Measurements from ENCODE around the gene OTULIN. TPM values are rescaled to one million over a fixed set of nuclear protein-coding genes. Genes with fewer than 3 reads are reported as not detected.
A peak's percentile ranks its signal among the peaks of the same experiment; 100 is the strongest.

OTULIN gene
- total RNA-seq, 2 experiments from 2014 or later = 62.5 to 63.2 TPM

DNA sequence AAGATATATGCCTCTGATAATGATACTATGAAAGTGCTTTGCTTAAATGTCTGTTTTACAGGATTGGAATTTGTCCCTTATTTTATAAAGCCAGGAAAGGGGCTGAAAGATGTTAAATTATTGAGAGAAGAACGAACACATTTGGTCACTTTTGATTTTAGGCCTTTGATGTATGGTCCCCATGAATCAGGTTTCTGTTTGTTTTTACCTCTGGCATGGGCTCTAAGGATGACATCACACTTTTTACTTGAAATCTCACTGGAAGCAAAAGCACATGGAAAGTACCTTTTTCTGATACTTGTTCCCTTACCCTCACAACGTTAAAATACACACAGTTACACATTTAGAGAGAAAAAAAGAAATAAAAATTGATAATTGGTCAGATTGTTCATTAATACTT is 6.9 kb downstream of the OTULIN start:
- H3K4me3 Mint-ChIP-seq = no peak overlapping the region
- H3K27ac Mint-ChIP-seq = peak overlapping the region; percentile 20
- H3K9me3 Mint-ChIP-seq = no peaks in the 10 kb centered on the region
- peaks cover 86% of the 10 kb centered on the region for H3K4me1 Mint-ChIP-seq
- H3K36me3 Mint-ChIP-seq (ENCODE audit: low read depth) = peaks cover 48% of the 10 kb centered on the region
- POLR2A ChIA-PET = no interaction called here
- no peak for DNase-seq
- no peaks in the 10 kb centered on the region for H3K27me3 Mint-ChIP-seq
- CTCF ChIA-PET = interaction anchor here (0.9 to 2.0 kb wide), 2 partner anchors 9 to 17 kb away, joined by 3 to 4 read pairs; no protein-coding TSS in a partner anchor

DNA sequence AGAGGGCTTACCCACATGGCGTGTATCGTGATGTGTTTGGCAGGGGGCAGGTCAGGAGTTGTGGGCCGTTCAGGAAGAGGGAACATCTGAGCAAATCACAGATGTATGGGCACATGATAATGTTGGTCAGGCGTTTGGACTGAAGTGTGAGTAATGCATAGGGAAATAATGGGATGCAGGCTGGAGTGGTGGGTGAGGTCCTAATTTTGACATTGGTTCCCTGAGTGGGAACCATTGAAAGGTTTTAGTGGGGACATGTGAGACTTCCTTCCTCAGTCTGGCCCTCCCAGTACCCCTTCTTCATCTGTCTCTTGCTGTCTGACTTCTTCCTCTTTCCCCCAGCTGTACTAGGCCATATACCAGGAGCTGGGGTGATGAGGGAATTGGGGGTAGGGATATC is 7.6 kb downstream of the OTULIN start:
- Mint-ChIP-seq H3K4me1 (peaks cover 84% of the 10 kb centered on the region), H3K9me3 (no peaks in the 10 kb centered on the region), H3K36me3 (ENCODE audit: low read depth) (peaks cover 47% of the 10 kb centered on the region), H3K4me3 (no peak overlapping the region), H3K27me3 (no peaks in the 10 kb centered on the region), H3K27ac (no peak overlapping the region)
- DNase-seq = no peak
- ChIA-PET POLR2A (no interaction called here), CTCF (interaction anchor here (1.2 to 1.6 kb wide), 3 partner anchors 9 to 13 kb away, joined by 4 to 5 read pairs (median 5); no protein-coding TSS in a partner anchor)

DNA sequence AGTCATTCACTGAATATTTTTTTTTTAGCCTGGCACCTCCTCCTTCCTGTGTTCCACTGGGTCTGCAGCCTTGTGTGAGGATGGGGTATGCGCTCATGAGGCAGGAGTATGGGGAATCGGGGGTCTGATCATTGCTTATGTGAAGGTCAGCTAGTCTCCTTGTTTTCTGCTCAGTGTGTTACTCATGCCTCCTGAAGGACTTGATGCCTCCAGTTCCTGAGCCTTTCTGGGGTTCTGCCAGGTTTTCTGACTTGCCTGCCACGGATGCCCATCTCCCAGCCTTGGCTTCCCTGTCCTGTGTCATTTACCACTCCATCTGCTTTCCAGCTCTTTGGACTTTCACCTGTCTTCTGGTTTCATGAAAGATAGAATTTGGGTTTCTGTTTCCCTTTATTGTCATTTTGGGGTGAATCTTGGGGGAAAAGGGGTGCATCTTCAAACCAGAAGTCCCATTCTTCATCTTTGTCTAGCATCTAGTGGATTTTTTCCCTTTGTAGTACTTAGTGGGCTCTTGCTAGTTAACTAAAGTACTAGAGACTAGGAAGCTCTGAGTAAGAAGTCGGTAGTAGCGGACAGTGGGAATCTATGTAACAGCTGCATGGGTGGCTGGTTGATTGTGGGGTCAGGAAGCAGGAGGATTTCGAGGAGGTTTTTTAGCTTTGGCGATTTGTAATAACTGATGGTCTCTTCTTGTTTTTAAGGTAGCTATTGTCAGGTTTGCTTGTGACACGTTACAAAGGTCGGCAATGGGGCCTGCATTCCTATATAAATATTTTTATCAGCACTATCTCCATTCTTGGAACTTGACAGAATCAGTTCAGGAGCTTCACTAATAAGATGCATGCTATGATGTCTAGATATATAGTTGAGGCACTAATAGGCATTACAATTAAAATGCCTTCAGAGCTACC is 8.2 kb downstream of the OTULIN start:
- H3K4me3 Mint-ChIP-seq = no peak overlapping the region
- no peaks in the 10 kb centered on the region for H3K27me3 Mint-ChIP-seq
- POLR2A ChIA-PET = no interaction called here

DNA sequence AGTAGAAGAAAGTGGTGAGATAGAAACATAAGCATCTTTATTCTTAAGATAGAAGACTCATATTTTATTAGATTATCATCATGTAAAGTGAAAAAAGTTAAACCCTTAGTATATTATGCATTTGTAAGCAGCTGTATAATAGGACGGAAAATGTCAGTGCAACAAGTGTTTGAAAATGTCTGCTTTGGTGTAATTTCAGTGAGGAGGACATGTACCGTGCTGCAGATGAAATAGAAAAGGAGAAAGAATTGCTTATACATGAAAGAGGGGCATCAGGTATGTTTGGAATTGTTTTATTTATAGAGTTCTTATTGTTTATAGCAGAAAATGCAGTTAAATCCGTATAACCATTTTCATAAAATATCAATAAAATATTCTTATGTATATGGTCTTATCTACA is 8.9 kb downstream of the OTULIN start:
- Mint-ChIP-seq H3K27me3 (no peaks in the 10 kb centered on the region), H3K4me1 (peaks cover 81% of the 10 kb centered on the region), H3K27ac (peak overlapping the region; percentile 60), H3K9me3 (no peaks in the 10 kb centered on the region), H3K36me3 (ENCODE audit: low read depth) (peaks cover 47% of the 10 kb centered on the region), H3K4me3 (no peak overlapping the region)
- POLR2A ChIA-PET = no interaction called here
- no peak for DNase-seq
- CTCF ChIA-PET = interaction anchor here (0.9 to 1.6 kb wide), 3 partner anchors 8 to 12 kb away, joined by 3 to 5 read pairs (median 5); no protein-coding TSS in a partner anchor

More for the DNA sequence above, 8.2 kb downstream of the OTULIN start:
- CTCF ChIA-PET = interaction anchor here (0.9 to 1.6 kb wide), 4 partner anchors 8 to 13 kb away, joined by 3 to 5 read pairs (median 4); no protein-coding TSS in a partner anchor
- peaks cover 83% of the 10 kb centered on the region for H3K4me1 Mint-ChIP-seq
- no peaks in the 10 kb centered on the region for H3K9me3 Mint-ChIP-seq
- DNase-seq = no peak
- H3K27ac Mint-ChIP-seq = peak overlapping the region; percentile 48
- peaks cover 47% of the 10 kb centered on the region for H3K36me3 Mint-ChIP-seq (ENCODE audit: low read depth)

DNA sequence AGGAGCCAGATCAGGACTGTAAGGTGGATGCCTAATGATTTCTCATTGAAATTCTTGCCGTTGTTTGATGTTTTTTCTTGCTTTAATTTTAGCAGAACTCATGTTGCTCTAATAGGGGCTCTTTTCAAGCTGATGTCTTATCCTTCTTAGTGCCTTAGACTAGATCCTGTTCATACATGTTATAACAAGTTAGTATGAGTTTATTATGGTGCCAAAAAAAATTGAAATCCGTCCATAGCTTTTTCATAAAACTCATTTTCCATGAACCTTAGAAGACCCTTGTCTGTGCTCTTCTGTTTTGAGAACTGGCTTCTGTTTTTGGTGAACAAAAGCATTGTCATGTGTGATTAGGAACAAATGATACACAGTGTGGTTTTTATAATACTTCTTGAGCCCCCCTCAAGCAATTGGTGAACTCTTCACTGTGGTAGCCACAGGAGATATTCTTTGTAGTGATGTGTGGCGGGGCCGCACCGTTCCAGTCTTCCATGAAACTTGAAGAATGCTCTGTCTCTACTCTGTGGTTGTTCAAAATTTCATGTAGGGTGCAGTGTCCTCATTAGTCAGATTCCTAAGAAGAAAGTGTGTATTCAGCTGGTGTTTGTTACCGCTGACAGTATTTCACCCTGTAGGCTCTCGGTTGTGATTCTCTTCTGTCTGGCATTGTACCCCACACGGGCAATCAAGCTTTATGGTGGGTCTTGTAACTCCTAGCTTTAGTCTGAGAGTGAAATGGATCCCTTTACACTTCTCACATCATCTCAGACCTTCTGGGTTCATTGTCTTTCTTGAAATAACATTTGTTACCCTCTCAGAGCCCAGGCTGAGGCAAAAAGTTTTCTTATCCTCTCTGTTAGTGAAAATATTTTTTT is 10.7 kb downstream of the OTULIN start:
- Mint-ChIP-seq H3K36me3 (ENCODE audit: low read depth) (peaks cover 55% of the 10 kb centered on the region), H3K27ac (peak overlapping the region; percentile 85), H3K27me3 (no peaks in the 10 kb centered on the region), H3K9me3 (no peaks in the 10 kb centered on the region), H3K4me3 (peak overlapping the region; percentile 37), H3K4me1 (peaks cover 73% of the 10 kb centered on the region)
- ChIA-PET CTCF (interaction anchor here (1.0 to 1.5 kb wide), 3 partner anchors 9 to 28 kb away, joined by 4 to 5 read pairs (median 4); no protein-coding TSS in a partner anchor), POLR2A (no interaction called here)
- no peak for DNase-seq

DNA sequence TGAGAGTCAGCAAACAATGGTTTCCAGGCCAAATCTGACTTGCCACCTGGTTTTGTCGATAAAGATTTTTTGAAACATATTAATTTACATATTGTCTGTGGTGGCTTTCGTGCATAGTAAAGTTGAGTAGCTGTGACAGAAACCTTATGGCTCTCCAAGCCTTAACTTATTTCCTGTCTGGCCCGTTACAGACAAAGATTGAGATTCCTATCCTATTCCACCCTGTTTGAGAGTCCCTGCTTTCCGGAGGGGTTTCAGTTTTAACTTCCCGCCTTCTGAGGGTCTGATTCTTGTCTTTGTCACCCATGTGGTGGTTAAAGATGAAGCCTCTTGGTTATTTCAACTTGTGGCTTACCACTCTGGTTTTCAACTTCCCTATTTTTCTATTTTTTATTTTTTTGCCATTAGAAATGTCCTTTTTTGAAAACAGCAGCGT is 11.4 kb downstream of the OTULIN start:
- peak overlapping the region; percentile 85 for H3K27ac Mint-ChIP-seq
- H3K9me3 Mint-ChIP-seq = no peaks in the 10 kb centered on the region
- ChIA-PET CTCF (interaction anchor here (1.0 to 1.7 kb wide), 3 partner anchors 10 to 27 kb away, joined by 4 to 6 read pairs (median 5); no protein-coding TSS in a partner anchor), POLR2A (interaction anchor here (0.6 kb wide), 1 partner anchor 10 kb away, joined by 3 read pairs; no protein-coding TSS in a partner anchor)
- peaks cover 58% of the 10 kb centered on the region for H3K36me3 Mint-ChIP-seq (ENCODE audit: low read depth)
- no peaks in the 10 kb centered on the region for H3K27me3 Mint-ChIP-seq
- no peak for DNase-seq
- H3K4me1 Mint-ChIP-seq = peaks cover 71% of the 10 kb centered on the region
- peak overlapping the region; percentile 37 for H3K4me3 Mint-ChIP-seq

DNA sequence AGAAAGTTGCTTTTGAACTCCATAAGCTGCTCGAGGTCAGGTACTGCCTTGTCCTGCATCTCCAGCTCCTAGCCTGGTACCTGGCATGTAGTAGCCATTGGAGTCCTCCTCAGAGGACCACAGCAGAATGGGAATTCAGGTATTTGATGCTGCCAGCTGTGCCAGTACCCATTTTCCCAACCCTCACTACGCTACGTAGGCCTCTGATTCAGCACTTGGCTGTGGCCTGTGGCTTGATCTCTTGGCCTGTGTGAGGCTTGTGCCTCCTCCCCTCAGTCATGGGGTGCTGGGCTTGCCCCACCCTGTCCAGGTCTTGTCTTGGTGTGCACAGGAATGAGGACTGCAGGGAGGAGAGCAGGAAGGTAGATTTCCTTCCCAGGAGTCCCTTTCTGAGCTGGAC is 11.8 kb downstream of the OTULIN start:
- H3K9me3 Mint-ChIP-seq = no peaks in the 10 kb centered on the region
- peaks cover 56% of the 10 kb centered on the region for H3K36me3 Mint-ChIP-seq (ENCODE audit: low read depth)
- H3K27ac Mint-ChIP-seq = peak overlapping the region; percentile 85
- ChIA-PET POLR2A (interaction anchor here (0.6 kb wide), 1 partner anchor 10 kb away, joined by 3 read pairs; no protein-coding TSS in a partner anchor), CTCF (interaction anchor here (1.0 to 1.7 kb wide), 3 partner anchors 9 to 27 kb away, joined by 4 to 6 read pairs (median 5); no protein-coding TSS in a partner anchor)
- peaks cover 68% of the 10 kb centered on the region for H3K4me1 Mint-ChIP-seq
- DNase-seq = no peak
- H3K27me3 Mint-ChIP-seq = no peaks in the 10 kb centered on the region
- H3K4me3 Mint-ChIP-seq = peak overlapping the region; percentile 37

DNA sequence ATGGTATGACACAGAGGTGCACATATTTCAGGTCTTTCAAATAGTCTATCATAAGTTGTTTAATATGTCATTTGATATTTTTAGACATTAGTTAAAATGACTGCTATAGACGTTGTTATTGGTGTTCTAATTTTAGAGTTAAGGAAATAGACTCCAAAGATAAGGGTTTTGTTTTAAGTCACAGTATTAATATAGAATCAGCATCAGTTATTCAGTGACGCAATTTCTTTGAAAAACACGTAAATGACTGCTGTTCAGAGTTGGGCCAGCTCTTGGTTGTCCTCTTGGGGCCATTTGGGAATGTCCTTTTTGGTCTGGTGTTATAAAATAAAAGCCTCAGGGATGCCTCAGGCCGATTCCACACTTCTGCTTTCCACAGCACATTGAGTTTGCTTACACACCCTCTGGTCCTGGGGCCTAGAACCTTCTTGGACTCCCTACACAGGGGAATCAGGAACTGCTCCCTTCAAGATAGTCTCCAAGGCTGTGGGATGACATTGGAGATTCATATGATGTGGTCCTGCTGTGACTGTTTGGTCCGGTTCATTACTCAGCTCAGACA is 14.3 kb downstream of the OTULIN start:
- CTCF ChIA-PET = interaction anchor here (0.7 to 1.3 kb wide), 4 partner anchors 11 to 25 kb away, joined by 3 to 4 read pairs (median 3); no protein-coding TSS in a partner anchor
- no peak for DNase-seq
- POLR2A ChIA-PET = no interaction called here
- Mint-ChIP-seq H3K4me1 (peaks cover 44% of the 10 kb centered on the region), H3K4me3 (no peak overlapping the region), H3K9me3 (no peaks in the 10 kb centered on the region), H3K27me3 (no peaks in the 10 kb centered on the region), H3K36me3 (ENCODE audit: low read depth) (peaks cover 63% of the 10 kb centered on the region), H3K27ac (no peak overlapping the region)

DNA sequence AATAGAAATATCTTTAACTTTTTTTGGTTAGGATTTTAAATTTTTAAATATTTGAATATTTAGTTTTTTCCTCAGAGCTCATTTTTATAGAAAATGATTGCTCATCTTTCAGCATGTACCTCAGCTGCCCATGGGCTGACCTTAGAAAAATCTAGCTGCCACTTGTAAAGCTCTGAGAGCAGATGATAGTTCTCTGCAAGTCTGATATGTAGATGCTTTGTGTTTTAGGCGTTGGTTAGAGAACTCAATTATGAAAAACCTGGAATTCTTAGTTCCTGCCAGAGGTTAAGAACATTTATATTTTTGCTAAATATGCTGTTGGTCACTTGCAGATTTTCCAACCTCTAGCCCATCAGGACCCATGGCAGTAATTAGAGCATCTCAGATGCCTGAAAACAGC is 15.1 kb downstream of the OTULIN start:
- Mint-ChIP-seq H3K4me1 (peaks cover 39% of the 10 kb centered on the region), H3K36me3 (ENCODE audit: low read depth) (peaks cover 58% of the 10 kb centered on the region)
- POLR2A ChIA-PET = no interaction called here

DNA sequence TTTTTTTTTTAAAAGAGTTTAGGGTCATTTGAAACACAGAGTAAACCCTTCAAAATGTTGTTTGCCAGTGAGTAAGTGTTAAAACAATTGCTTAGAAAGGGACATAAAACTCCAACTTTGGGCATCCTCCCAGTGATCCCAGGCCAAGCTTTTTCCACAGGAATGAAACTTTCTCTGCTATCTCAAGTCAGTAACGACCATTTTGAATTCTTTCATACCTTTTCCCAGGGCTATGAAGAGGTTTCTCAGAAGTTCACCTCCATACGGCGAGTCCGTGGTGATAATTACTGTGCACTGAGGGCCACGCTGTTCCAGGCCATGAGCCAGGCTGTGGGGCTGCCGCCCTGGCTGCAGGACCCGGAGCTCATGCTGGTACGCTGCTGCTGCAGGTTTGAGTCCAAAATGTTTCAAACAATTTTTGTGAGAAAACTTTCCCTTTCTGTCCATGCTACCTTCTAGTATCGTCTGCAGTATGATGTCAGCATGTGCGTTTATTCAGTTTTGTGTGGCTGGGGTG is 16.8 kb downstream of the OTULIN start:
- Mint-ChIP-seq H3K4me1 (peaks cover 33% of the 10 kb centered on the region), H3K36me3 (ENCODE audit: low read depth) (peaks cover 55% of the 10 kb centered on the region), H3K27ac (peak overlapping the region; percentile 51), H3K27me3 (no peaks in the 10 kb centered on the region), H3K4me3 (no peak overlapping the region), H3K9me3 (no peaks in the 10 kb centered on the region)
- POLR2A ChIA-PET = no interaction called here
- CTCF ChIA-PET = interaction anchor here (1.4 to 3.7 kb wide), 3 partner anchors 8 to 14 kb away, joined by 3 to 13 read pairs (median 5); no protein-coding TSS in a partner anchor
- DNase-seq = no peak

More for the DNA sequence above, 15.1 kb downstream of the OTULIN start:
- CTCF ChIA-PET = interaction anchor here (1.0 to 1.3 kb wide), 3 partner anchors 8 to 25 kb away, joined by 3 to 4 read pairs (median 3); no protein-coding TSS in a partner anchor
- H3K9me3 Mint-ChIP-seq = no peaks in the 10 kb centered on the region
- H3K4me3 Mint-ChIP-seq = no peak overlapping the region
- no peak for DNase-seq
- H3K27ac Mint-ChIP-seq = no peak overlapping the region
- H3K27me3 Mint-ChIP-seq = no peaks in the 10 kb centered on the region

DNA sequence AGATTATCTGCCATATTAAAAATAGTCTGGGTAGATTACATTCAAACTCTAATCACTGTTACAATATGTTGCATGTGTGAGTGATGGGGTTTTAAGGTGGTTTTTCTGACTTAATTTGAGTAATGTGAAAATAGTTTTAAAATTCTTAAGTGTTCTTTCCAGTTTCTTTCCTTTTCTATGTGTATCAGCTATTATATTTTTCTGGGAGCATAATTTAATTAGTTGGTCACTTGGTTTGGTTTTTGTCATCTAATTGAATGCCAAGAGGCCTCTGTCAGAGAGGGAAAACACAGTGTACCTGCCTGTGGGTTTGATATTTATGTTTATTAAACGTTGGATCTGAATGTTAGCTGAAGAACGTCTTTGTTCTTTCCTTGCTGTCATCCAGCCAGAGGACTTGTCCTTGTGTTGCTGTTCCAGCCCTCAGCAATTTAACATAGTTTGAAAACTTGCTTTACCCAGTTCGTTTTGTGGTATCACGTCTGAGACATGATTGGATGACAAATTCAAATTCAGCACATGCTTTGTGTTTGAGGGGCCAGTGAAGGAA is 19.5 kb downstream of the OTULIN start:
- CTCF ChIA-PET = interaction anchor here (0.5 to 3.7 kb wide), 8 partner anchors 10 to 446 kb away, joined by 3 to 14 read pairs (median 4); no protein-coding TSS in a partner anchor

More for the DNA sequence above, 19.5 kb downstream of the OTULIN start:
- POLR2A ChIA-PET = no interaction called here
- H3K4me3 Mint-ChIP-seq = no peak overlapping the region
- peaks cover 61% of the 10 kb centered on the region for H3K36me3 Mint-ChIP-seq (ENCODE audit: low read depth)
- no peaks in the 10 kb centered on the region for H3K27me3 Mint-ChIP-seq
- DNase-seq = no peak
- no peak overlapping the region for H3K27ac Mint-ChIP-seq
- no peaks in the 10 kb centered on the region for H3K9me3 Mint-ChIP-seq
- H3K4me1 Mint-ChIP-seq = peaks cover 20% of the 10 kb centered on the region

Data from activated CD4-positive, alpha-beta T cell treated with anti-CD3 and anti-CD28 coated beads, Interleukin-2, amount 10 ng/mL, durations not matched to agents 7 days and 5 days (primary cell).